Measurements from ENCODE around the gene GPRASP2.

The GPRASP2 gene

GRCh38 chrX:102745857-102746584 is 33.8 kb downstream of the GPRASP2 start:
- Histone ChIP-seq H3K79me2 (ENCODE audit: insufficient read depth, low read length) (no peaks in the 10 kb centered on the region), H3K4me2 (ENCODE audit: insufficient read depth, low read length) (no peak overlapping the region), H2AFZ (ENCODE audit: low read depth, low read length) (no peak overlapping the region), H3K4me1 (ENCODE audit: insufficient read depth, low read length) (no peaks in the 10 kb centered on the region), H3K27me3 (ENCODE audit: insufficient read depth, low read length, poor library complexity) (no peaks in the 10 kb centered on the region), H4K20me1 (ENCODE audit: insufficient read depth, low read length) (no peaks in the 10 kb centered on the region), H3K9ac (ENCODE audit: low read depth, low read length) (no peak overlapping the region), H3K27ac (ENCODE audit: low read length) (no peak overlapping the region), H3K36me3 (ENCODE audit: insufficient read depth, low read length) (no peaks in the 10 kb centered on the region), H3K9me3 (ENCODE audit: insufficient read depth, low read length, severe bottlenecking) (no peaks in the 10 kb centered on the region), H3K4me3 (ENCODE audit: low read depth in 1 of 2, low read length in 2 of 2) (no peak overlapping the region)
- DNase-seq (no peak), ATAC-seq (ENCODE audit: insufficient read depth, low read depth) (no peak)
- TF ChIP-seq EZH2 (IDR thresholded peaks at IDR 0.05; ENCODE audit: borderline replicate concordance, low read depth, low read length, severe bottlenecking) (no peak), CTCF (IDR thresholded peaks at IDR 0.05; ENCODE audit: borderline replicate concordance, extremely low read depth, low read length, poor library complexity, severe bottlenecking) (no peak)

- H3K4me1 ChIP-seq (ENCODE audit: insufficient read depth, low read length) = peaks cover 7% of the 10 kb centered on the region
- peaks cover 11% of the 10 kb centered on the region for H3K79me2 ChIP-seq (ENCODE audit: insufficient read depth, low read length)
- H4K20me1 ChIP-seq (ENCODE audit: insufficient read depth, low read length) = no peaks in the 10 kb centered on the region
- H3K36me3 ChIP-seq (ENCODE audit: insufficient read depth, low read length) = no peaks in the 10 kb centered on the region
- no peak overlapping the region for H3K4me3 ChIP-seq (ENCODE audit: low read depth in 1 of 2, low read length in 2 of 2)
- no peak overlapping the region for H3K9ac ChIP-seq (ENCODE audit: low read depth, low read length)
- no peak for ATAC-seq (ENCODE audit: insufficient read depth, low read depth)
- no peak for DNase-seq
- no peak overlapping the region for H3K27ac ChIP-seq (ENCODE audit: low read length)
- TF ChIP-seq EZH2 (IDR thresholded peaks at IDR 0.05; ENCODE audit: borderline replicate concordance, low read depth, low read length, severe bottlenecking) (no peak), CTCF (IDR thresholded peaks at IDR 0.05; ENCODE audit: borderline replicate concordance, extremely low read depth, low read length, poor library complexity, severe bottlenecking) (no peak)
- no peak overlapping the region for H3K4me2 ChIP-seq (ENCODE audit: insufficient read depth, low read length)
- no peaks in the 10 kb centered on the region for H3K27me3 ChIP-seq (ENCODE audit: insufficient read depth, low read length, poor library complexity)
- H3K9me3 ChIP-seq (ENCODE audit: insufficient read depth, low read length, severe bottlenecking) = no peaks in the 10 kb centered on the region
- H2AFZ ChIP-seq (ENCODE audit: low read depth, low read length) = no peak overlapping the region
These were observed 53.0 kb downstream of the GPRASP2 start for GRCh38 chrX:102765217-102765616.

GRCh38 chrX:102765809-102766208 is 53.6 kb downstream of the GPRASP2 start:
- ATAC-seq (ENCODE audit: insufficient read depth, low read depth) (no peak), DNase-seq (no peak)
- TF ChIP-seq EZH2 (IDR thresholded peaks at IDR 0.05; ENCODE audit: borderline replicate concordance, low read depth, low read length, severe bottlenecking) (no peak), CTCF (IDR thresholded peaks at IDR 0.05; ENCODE audit: borderline replicate concordance, extremely low read depth, low read length, poor library complexity, severe bottlenecking) (no peak)
- Histone ChIP-seq H2AFZ (ENCODE audit: low read depth, low read length) (no peak overlapping the region), H3K27me3 (ENCODE audit: insufficient read depth, low read length, poor library complexity) (no peaks in the 10 kb centered on the region), H3K9me3 (ENCODE audit: insufficient read depth, low read length, severe bottlenecking) (no peaks in the 10 kb centered on the region), H3K4me2 (ENCODE audit: insufficient read depth, low read length) (no peak overlapping the region), H4K20me1 (ENCODE audit: insufficient read depth, low read length) (no peaks in the 10 kb centered on the region), H3K4me1 (ENCODE audit: insufficient read depth, low read length) (peaks cover 10% of the 10 kb centered on the region), H3K79me2 (ENCODE audit: insufficient read depth, low read length) (peaks cover 12% of the 10 kb centered on the region), H3K4me3 (ENCODE audit: low read depth in 1 of 2, low read length in 2 of 2) (no peak overlapping the region), H3K36me3 (ENCODE audit: insufficient read depth, low read length) (no peaks in the 10 kb centered on the region), H3K9ac (ENCODE audit: low read depth, low read length) (no peak overlapping the region), H3K27ac (ENCODE audit: low read length) (no peak overlapping the region)
